Endothelial cell of umbilical vein (primary cell): ENCODE data around the gene TRMT44. TPM values are rescaled to one million over a fixed set of nuclear protein-coding genes. Genes with fewer than 3 reads are reported as not detected.

Source experiments
- BruUV-seq: library from RNA; stranded (reverse); fragments of 400-500 nt; replicated peaks from 2 replicates; lab custom pipeline; 2021; lab: Mats Ljungman, UMichigan
- CTCF ChIA-PET: fragments of 300-600, 350-600 bp; sonication (Branson Sonifier 250); formaldehyde crosslinking; loops from one replicate; lab custom pipeline; 2021; ENCODE audit warnings: antibody characterized with exemption, inconsistent platforms; lab: Charles Lee
- POLR2A ChIA-PET: fragments of 300-600, 350-600 bp; sonication (Branson Sonifier 250); formaldehyde crosslinking; loops from one replicate; lab custom pipeline; 2021; ENCODE audit warnings: antibody characterized with exemption, inconsistent platforms; lab: Charles Lee
- DNase-seq: peaks from one replicate; pipeline ENCODE4 v3.0.0-alpha.2; 2011; ENCODE audit warnings: low read depth, low spot score
- FAIRE-seq: peaks from 2 replicates; lab custom pipeline; 2011; peaks lifted over from hg19 to GRCh38; lab: Jason Lieb, UNC
- H2AFZ ChIP-seq: 2 replicates; pipeline ENCODE4 v1.6.0; 2012; ENCODE audit warnings: low read depth, low read length, control low read depth, inconsistent platforms
- H3K27ac ChIP-seq: 2 replicates; pipeline ENCODE4 v1.5.1; 2011; ENCODE audit warnings: low read depth, mild to moderate bottlenecking, control low read depth, low read length, moderate library complexity; ENCODE audit not compliant: insufficient read depth
- H3K27me3 ChIP-seq, 2 experiments: 2 replicates each; pipeline versions ENCODE4 v1.6.0 to v1.6.1; 2011; ENCODE audit warnings: low read length in 2 of 2, mixed read lengths in 1 of 2; ENCODE audit not compliant: control insufficient read depth in 2 of 2, insufficient read depth in 2 of 2
- H3K36me3 ChIP-seq, 2 experiments: 2 replicates in 1 of 2; 3 replicates in 1 of 2; pipeline ENCODE4 v1.5.1; 2011; ENCODE audit warnings: low read length in 2 of 2, mild to moderate bottlenecking in 1 of 2, moderate library complexity in 1 of 2; ENCODE audit not compliant: control insufficient read depth in 2 of 2, insufficient read depth in 2 of 2; ENCODE audit errors: extremely low read depth in 1 of 2
- H3K4me1 ChIP-seq: 3 replicates; pipeline ENCODE4 v1.5.1; 2011; ENCODE audit warnings: mild to moderate bottlenecking, low read length; ENCODE audit not compliant: control insufficient read depth, insufficient read depth; ENCODE audit errors: extremely low read depth
- H3K4me2 ChIP-seq: 2 replicates; pipeline ENCODE4 v1.6.1; 2011; ENCODE audit warnings: low read length, control low read depth, mixed read lengths; ENCODE audit not compliant: insufficient read depth
- H3K4me3 ChIP-seq, 3 experiments: fragments of 200-600 bp in 1 of 3; sonication (generic), shearing (Covaris generic) in 1 of 3; replicated peaks in 1 of 3; 2 replicates each; pipeline ENCODE4 v1.5.1; 2011 to 2016; ENCODE audit warnings: control low read depth in 3 of 3, low read length in 3 of 3, mild to moderate bottlenecking in 2 of 3, inconsistent platforms in 1 of 3, low read depth in 1 of 3, moderate library complexity in 1 of 3; ENCODE audit not compliant: insufficient read depth in 1 of 3
- H3K79me2 ChIP-seq: 2 replicates; pipeline ENCODE4 v1.6.0; 2012; ENCODE audit warnings: low read length, inconsistent platforms; ENCODE audit not compliant: control insufficient read depth, insufficient read depth
- H3K9ac ChIP-seq: replicated peaks from 2 replicates; pipeline ENCODE3; 2011; ENCODE audit warnings: low read length, control low read depth; ENCODE audit not compliant: insufficient read depth; ENCODE audit errors: extremely low read depth
- H3K9me1 ChIP-seq: replicated peaks from 3 replicates; pipeline ENCODE4 v1.6.0; 2011; ENCODE audit warnings: mild to moderate bottlenecking, low read length; ENCODE audit not compliant: control insufficient read depth, insufficient read depth; ENCODE audit errors: extremely low read depth
- H3K9me3 ChIP-seq: replicated peaks from 2 replicates; pipeline ENCODE4 v1.5.1; 2012; ENCODE audit warnings: low read length, inconsistent platforms; ENCODE audit not compliant: control insufficient read depth, insufficient read depth
- H4K20me1 ChIP-seq: replicated peaks from 2 replicates; pipeline ENCODE3; 2011; ENCODE audit warnings: mild to moderate bottlenecking, low read length; ENCODE audit not compliant: control insufficient read depth, insufficient read depth; ENCODE audit errors: extremely low read depth
- CTCF ChIP-seq, 2 donors: IDR thresholded peaks; 1 replicate in 1 of 2; 2 replicates in 1 of 2; pipeline ENCODE4 v1.5.1; 2011; ENCODE audit warnings: low read length in 2 of 2, mild to moderate bottlenecking in 2 of 2, moderate library complexity in 2 of 2, control low read depth in 1 of 2, inconsistent platforms in 1 of 2, low read depth in 1 of 2; ENCODE audit not compliant: insufficient read depth in 1 of 2; ENCODE audit errors: extremely low read depth in 1 of 2
- EZH2 ChIP-seq: IDR thresholded peaks from 2 replicates; pipeline ENCODE4 v1.6.1; 2012; ENCODE audit warnings: borderline replicate concordance, low read depth, mild to moderate bottlenecking, moderate library complexity, low read length, inconsistent platforms; ENCODE audit not compliant: severe bottlenecking
- FOS ChIP-seq: IDR thresholded peaks from 2 replicates; pipeline ENCODE4 v1.6.1; 2011; ENCODE audit warnings: mild to moderate bottlenecking, low read length, moderate library complexity, borderline replicate concordance; ENCODE audit not compliant: insufficient read depth
- GATA2 ChIP-seq: IDR thresholded peaks from 2 replicates; pipeline ENCODE4 v1.7.0; 2011; ENCODE audit warnings: low read depth, mild to moderate bottlenecking, moderate library complexity, mixed read lengths, low read length; ENCODE audit not compliant: insufficient read length, insufficient read depth
- JUN ChIP-seq: IDR thresholded peaks from 2 replicates; pipeline ENCODE4 v1.6.1; 2011; ENCODE audit warnings: borderline replicate concordance, low read depth; ENCODE audit not compliant: insufficient read length, insufficient read depth
- MAX ChIP-seq: IDR thresholded peaks from 2 replicates; pipeline ENCODE4 v1.6.1; 2011; ENCODE audit not compliant: insufficient read depth, insufficient read length
- MYC ChIP-seq: IDR thresholded peaks from one replicate; pipeline ENCODE4 v1.6.1; 2011; ENCODE audit warnings: mild to moderate bottlenecking, low read depth, low read length
- POLR2A ChIP-seq: IDR thresholded peaks from 2 replicates; pipeline ENCODE4 v1.6.1; 2012; ENCODE audit warnings: low read depth, mild to moderate bottlenecking, control low read depth, low read length
- POLR2AphosphoS5 ChIP-seq: IDR thresholded peaks from 2 replicates; pipeline ENCODE4 v1.6.1; 2012; ENCODE audit warnings: low read depth, mild to moderate bottlenecking, control low read depth, low read length, moderate library complexity; ENCODE audit not compliant: insufficient read depth
- dilution Hi-C: fragments of 300-500 bp; cut with MboI; formaldehyde crosslinking; loops from one replicate; pipeline ENCODE4 v1.15.0; 2019; ENCODE audit warnings: low sequenced_read_pairs; ENCODE audit not compliant: extremely low pct_ligation_motif_present
- intact Hi-C: fragments of 100-400 bp; cut with micrococcal nuclease; formaldehyde crosslinking; loops from one replicate; pipeline ENCODE4 v1.10.0; 2022
- polyA plus RNA-seq, 4 experiments: library from polyadenylated mRNA; depleted of rRNA in 3 of 4; stranded (reverse) in 3 of 4; unstranded in 1 of 4; fragments of >200 nt; gene quantifications; 2 replicates each; pipeline versions ENCODE4 v1.2.1 to v1.2.3, GENCODE V29; 2011 to 2012; ENCODE audit warnings: missing spikeins in 1 of 4
- total RNA-seq: library from RNA; stranded (reverse); gene quantifications from 2 replicates; pipeline ENCODE4 v1.2.3, GENCODE V29; 2021

The TRMT44 gene
- total and polyA plus RNA-seq, 2 donors (not counting 3 experiments of a cell fraction or from before 2014, with no cell fraction given) = 10.4 to 17.3 TPM

- dilution Hi-C loops = no loop called here
- CTCF ChIA-PET = interaction anchor here (1.5 kb wide), 1 partner anchor 10 kb away, joined by 6 read pairs; no protein-coding TSS in a partner anchor
- H4K20me1 ChIP-seq = no peaks in the 10 kb centered on the region
- FAIRE-seq (no peak), DNase-seq (no peak)
- TF ChIP-seq EZH2 (no peak), GATA2 (no peak), JUN (no peak), POLR2A (no peak), FOS (no peak), POLR2AphosphoS5 (no peak), MAX (no peak), CTCF (IDR thresholded peaks at IDR 0.05; ENCODE audit: extremely low read depth in 1 of 2, insufficient read depth in 1 of 2, low read depth in 1 of 2, low read length in 2 of 2) (no peak), MYC (no peak)
- no peak overlapping the region for H3K27ac ChIP-seq
- H3K4me2 ChIP-seq = no peak overlapping the region
- no peaks in the 10 kb centered on the region for H3K4me1 ChIP-seq
- no peak overlapping the region for H2AFZ ChIP-seq
- no peak overlapping the region for H3K9ac ChIP-seq
- H3K79me2 ChIP-seq = no peaks in the 10 kb centered on the region
- no peaks in the 10 kb centered on the region for H3K27me3 ChIP-seq
- no peaks in the 10 kb centered on the region for H3K9me1 ChIP-seq
- H3K9me3 ChIP-seq = no peaks in the 10 kb centered on the region
- peaks cover 15 to 39% of the 10 kb centered on the region in 2 experiments for H3K36me3 ChIP-seq
- no peak overlapping the region for H3K4me3 ChIP-seq
- POLR2A ChIA-PET = no interaction called here
- intact Hi-C loops = no loop called here
- BruUV-seq = no TSS peak
Measured at GRCh38 chr4:8457646-8458252, 17.2 kb downstream of the TRMT44 start.
